GM23338 (cell line): ENCODE data around the gene KRT81.

Source experiments
- CREB1 ChIP-seq: fragments of 250-450 bp; sonication (Bioruptor Pico); IDR thresholded peaks from 2 replicates; pipeline ENCODE4 v1.5.0; 2020; ENCODE audit warnings: low read depth, mild to moderate bottlenecking, moderate library complexity
- CTCF ChIP-seq, 2 experiments: fragments of 200-600 bp in 1 of 2; sonication (generic) in 1 of 2; conservative IDR thresholded peaks; 2 replicates each; pipeline versions ENCODE4 v1.5.1 to v1.6.1; 2016 to 2017; ENCODE audit warnings: antibody characterized with exemption in 2 of 2, low read depth in 2 of 2, mild to moderate bottlenecking in 2 of 2, moderate library complexity in 1 of 2
- EZH2 ChIP-seq: fragments of 200-600 bp; sonication (generic); IDR thresholded peaks from one replicate; pipeline ENCODE4 v1.8.0; 2017; ENCODE audit warnings: antibody characterized with exemption, mild to moderate bottlenecking, low read depth; ENCODE audit not compliant: unreplicated experiment
- POLR2AphosphoS5 ChIP-seq: IDR thresholded peaks from 2 replicates; pipeline ENCODE4 v1.6.1; 2016; ENCODE audit warnings: antibody characterized with exemption, low read depth
- REST ChIP-seq: IDR thresholded peaks from one replicate; pipeline ENCODE4 v1.6.1; 2018; ENCODE audit warnings: antibody characterized with exemption; ENCODE audit not compliant: unreplicated experiment
- ZNF331 ChIP-seq: fragments of 250-450 bp; sonication (Bioruptor Pico); IDR thresholded peaks from 2 replicates; pipeline ENCODE4 v1.5.0; 2020; ENCODE audit warnings: low read depth, mild to moderate bottlenecking, moderate library complexity

- TF ChIP-seq CTCF (conservative IDR thresholded peaks at IDR 0.05; ENCODE audit: low read depth in 2 of 2) (no peak), CREB1 (CRISPR knock-in tag) (no peak), POLR2AphosphoS5 (no peak), REST (no peak), ZNF331 (CRISPR knock-in tag) (no peak), EZH2 (no peak)
These were observed 20.2 kb downstream of the KRT81 start for GRCh38 chr12:52271158-52271557.
